Type B pancreatic cell (in vitro differentiated cells): ENCODE measurements around the gene SLC35F4. TPM values are rescaled to one million over a fixed set of nuclear protein-coding genes. Genes with fewer than 3 reads are reported as not detected.

Experiments used
- DNase-seq: peaks from one replicate; pipeline ENCODE4 v3.0.0; 2021; ENCODE audit warnings: mixed read lengths; ENCODE audit not compliant: unreplicated experiment; ENCODE audit errors: extremely low spot score
- H3K27ac Mint-ChIP-seq: 2 replicates; pipeline ENCODE4 v1.8.0; 2021; ENCODE audit warnings: mild to moderate bottlenecking, mixed read lengths
- H3K27me3 Mint-ChIP-seq: 2 replicates; pipeline ENCODE4 v1.8.0; 2021; ENCODE audit warnings: mixed read lengths
- H3K36me3 Mint-ChIP-seq: 2 replicates; pipeline ENCODE4 v1.8.0; 2021; ENCODE audit warnings: mixed read lengths
- H3K4me1 Mint-ChIP-seq: one replicate; pipeline ENCODE4 v1.8.0; 2021; ENCODE audit warnings: mixed read lengths; ENCODE audit not compliant: unreplicated experiment
- H3K4me3 Mint-ChIP-seq: 2 replicates; pipeline ENCODE4 v1.8.0; 2021; ENCODE audit warnings: mild to moderate bottlenecking, mixed read lengths
- H3K9me3 Mint-ChIP-seq: 2 replicates; pipeline ENCODE4 v1.8.0; 2021; ENCODE audit warnings: mixed read lengths
- total RNA-seq: library from RNA; stranded (reverse); gene quantifications from 2 replicates; pipeline ENCODE4 v1.2.1, GENCODE V29; 2021; ENCODE audit warnings: low replicate concordance
- TF ChIP-seq, protein P1 (sequence below): fragments of 200-600 bp; sonication (generic); conservative IDR thresholded peaks from 2 replicates; pipeline ENCODE4 v1.5.0; 2021; ENCODE audit warnings: antibody characterized with exemption, mild to moderate bottlenecking

The SLC35F4 gene
- total RNA-seq, 1 donor from 2014 or later: 2.1 TPM

DNA sequence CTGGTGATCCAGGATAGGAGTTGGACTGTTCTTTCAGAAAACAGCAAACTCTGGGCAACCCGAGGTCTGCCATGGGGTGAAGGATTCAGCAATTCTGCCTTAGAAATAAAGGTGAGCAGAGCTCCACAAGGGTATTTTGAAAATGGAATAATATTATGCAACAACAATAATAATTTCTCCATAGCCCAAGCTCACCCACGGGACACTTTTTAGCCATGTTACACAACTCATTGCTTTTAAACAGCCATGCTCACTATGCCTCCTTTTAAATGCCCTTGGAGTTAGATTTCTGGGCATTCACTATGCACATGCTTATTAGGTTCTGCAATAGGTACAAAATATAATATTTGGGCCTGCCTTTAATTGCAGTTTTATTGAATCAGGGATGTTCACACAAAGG is 37.2 kb downstream of the SLC35F4 start:
- Mint-ChIP-seq H3K9me3 (peaks cover 5% of the 10 kb centered on the region), H3K27me3 (peaks cover 11% of the 10 kb centered on the region), H3K27ac (no peak overlapping the region), H3K36me3 (no peaks in the 10 kb centered on the region), H3K4me3 (no peak overlapping the region), H3K4me1 (no peaks in the 10 kb centered on the region)
- DNase-seq: no peak
- TF ChIP-seq, protein P1, sequence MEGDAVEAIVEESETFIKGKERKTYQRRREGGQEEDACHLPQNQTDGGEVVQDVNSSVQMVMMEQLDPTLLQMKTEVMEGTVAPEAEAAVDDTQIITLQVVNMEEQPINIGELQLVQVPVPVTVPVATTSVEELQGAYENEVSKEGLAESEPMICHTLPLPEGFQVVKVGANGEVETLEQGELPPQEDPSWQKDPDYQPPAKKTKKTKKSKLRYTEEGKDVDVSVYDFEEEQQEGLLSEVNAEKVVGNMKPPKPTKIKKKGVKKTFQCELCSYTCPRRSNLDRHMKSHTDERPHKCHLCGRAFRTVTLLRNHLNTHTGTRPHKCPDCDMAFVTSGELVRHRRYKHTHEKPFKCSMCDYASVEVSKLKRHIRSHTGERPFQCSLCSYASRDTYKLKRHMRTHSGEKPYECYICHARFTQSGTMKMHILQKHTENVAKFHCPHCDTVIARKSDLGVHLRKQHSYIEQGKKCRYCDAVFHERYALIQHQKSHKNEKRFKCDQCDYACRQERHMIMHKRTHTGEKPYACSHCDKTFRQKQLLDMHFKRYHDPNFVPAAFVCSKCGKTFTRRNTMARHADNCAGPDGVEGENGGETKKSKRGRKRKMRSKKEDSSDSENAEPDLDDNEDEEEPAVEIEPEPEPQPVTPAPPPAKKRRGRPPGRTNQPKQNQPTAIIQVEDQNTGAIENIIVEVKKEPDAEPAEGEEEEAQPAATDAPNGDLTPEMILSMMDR: no peak

DNA sequence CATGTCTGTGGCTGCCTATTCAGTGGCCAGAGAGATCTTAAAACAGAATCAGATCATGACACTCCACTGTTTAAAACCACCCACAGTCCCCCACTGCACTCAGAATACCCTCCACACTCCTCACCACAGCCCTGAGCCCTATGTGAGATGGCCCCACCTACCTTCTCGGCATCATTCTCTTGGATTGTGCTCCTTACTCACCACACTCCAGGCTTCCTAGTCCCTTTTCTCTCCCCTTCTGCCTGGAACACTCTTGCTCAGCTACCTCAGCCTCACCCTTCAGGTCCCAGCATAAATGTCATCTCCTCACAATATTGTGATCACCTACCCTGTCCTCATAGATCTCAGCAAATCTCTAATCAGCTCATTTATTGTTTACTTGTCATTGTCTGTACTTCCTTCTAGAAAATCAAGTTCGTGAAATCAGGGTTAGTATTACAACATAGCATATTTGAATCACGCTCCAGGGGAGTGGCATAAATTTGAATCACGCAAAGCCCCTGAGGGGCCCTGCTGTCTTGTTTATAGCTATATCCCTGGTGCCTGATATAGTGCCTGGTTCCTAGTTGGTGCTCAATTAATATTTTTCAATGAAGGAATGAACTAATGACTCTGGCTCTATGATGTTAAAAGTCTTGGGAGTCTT is 42.8 kb downstream of the SLC35F4 start:
- no peak for DNase-seq
- Mint-ChIP-seq H3K27ac (no peak overlapping the region), H3K27me3 (no peaks in the 10 kb centered on the region), H3K36me3 (no peaks in the 10 kb centered on the region), H3K4me1 (no peaks in the 10 kb centered on the region), H3K9me3 (peaks cover 5% of the 10 kb centered on the region), H3K4me3 (no peak overlapping the region)
- TF ChIP-seq, protein P1: no peak

DNA sequence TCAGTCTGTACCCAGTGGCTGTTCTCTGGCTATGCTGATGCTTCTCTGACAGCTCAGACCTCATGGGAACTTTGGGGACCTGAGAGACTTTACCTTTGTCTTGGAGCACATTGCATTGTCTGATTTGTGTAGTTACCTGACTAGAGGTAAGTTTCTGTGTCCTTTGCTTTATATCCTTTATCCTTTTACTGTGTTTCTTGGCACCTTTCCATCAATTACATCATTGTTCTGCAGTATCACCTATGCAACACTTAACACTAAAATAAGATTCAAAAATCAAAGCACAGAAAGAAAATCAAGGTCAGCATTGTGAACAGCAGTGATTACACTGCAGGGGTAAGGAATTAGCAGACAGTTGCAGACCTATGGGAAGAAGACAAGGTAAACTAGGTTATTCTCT is 43.8 kb downstream of the SLC35F4 start:
- Mint-ChIP-seq H3K9me3 (peaks cover 5% of the 10 kb centered on the region), H3K36me3 (no peaks in the 10 kb centered on the region), H3K4me3 (no peak overlapping the region), H3K4me1 (no peaks in the 10 kb centered on the region), H3K27me3 (no peaks in the 10 kb centered on the region), H3K27ac (no peak overlapping the region)
- TF ChIP-seq, protein P1: no peak
- no peak for DNase-seq

DNA sequence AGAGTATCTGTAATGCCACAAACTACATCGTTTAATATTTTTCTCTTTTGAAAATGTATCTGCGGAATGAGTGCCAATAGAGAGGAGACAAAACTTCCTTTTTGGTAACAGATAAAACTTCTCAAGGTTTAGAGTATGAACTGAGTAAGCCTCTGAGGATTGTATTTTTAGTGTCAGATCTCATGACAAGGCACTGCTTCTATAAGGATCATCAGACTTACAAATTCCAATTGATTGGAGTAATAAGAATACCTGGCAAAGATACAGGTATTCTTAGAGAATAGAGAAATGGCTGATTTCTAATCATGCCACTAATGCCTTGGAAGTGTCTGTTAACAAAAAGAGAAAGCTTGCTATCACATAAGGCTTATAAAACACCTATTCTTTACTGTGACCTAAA is 45.3 kb downstream of the SLC35F4 start:
- no peaks in the 10 kb centered on the region for H3K36me3 Mint-ChIP-seq
- H3K9me3 Mint-ChIP-seq: peaks cover 5% of the 10 kb centered on the region
- H3K4me1 Mint-ChIP-seq: no peaks in the 10 kb centered on the region
- no peaks in the 10 kb centered on the region for H3K27me3 Mint-ChIP-seq
- no peak overlapping the region for H3K27ac Mint-ChIP-seq
- TF ChIP-seq, protein P1: no peak
- DNase-seq: no peak
- H3K4me3 Mint-ChIP-seq: no peak overlapping the region

DNA sequence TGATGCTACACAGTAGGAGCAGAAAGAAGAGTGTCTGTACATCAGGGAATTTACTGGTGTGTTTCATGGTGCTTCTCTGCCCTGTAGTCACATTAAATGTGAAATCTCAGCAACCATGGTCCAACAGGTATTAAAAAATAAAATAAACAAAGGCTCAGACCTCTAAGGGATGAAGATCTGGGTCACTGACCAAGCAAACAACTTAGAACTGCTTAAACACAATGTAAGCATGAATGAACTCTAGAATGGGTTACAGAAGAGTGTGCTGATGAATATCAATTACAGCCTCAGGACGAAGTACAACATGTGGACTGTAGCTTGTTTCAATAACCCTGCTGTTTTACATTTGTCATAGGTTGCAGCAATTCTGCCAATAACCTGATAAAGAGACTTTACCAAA is 47.4 kb downstream of the SLC35F4 start:
- Mint-ChIP-seq H3K36me3 (no peaks in the 10 kb centered on the region), H3K4me3 (no peak overlapping the region), H3K27me3 (no peaks in the 10 kb centered on the region), H3K4me1 (no peaks in the 10 kb centered on the region), H3K9me3 (no peaks in the 10 kb centered on the region), H3K27ac (no peak overlapping the region)
- DNase-seq: no peak
- TF ChIP-seq, protein P1: no peak
